Nephron (organoid): ENCODE results near the gene ROPN1L.

ENCODE experiments used
- H3K27ac Mint-ChIP-seq, 3 experiments: 2 replicates each; pipeline ENCODE4 v1.8.0; 2020; ENCODE audit warnings: mixed read lengths in 3 of 3, mild to moderate bottlenecking in 2 of 3, moderate library complexity in 1 of 3
- H3K27me3 Mint-ChIP-seq: 2 replicates; pipeline ENCODE4 v1.8.0; 2021; ENCODE audit warnings: low read depth, mild to moderate bottlenecking, moderate library complexity, mixed read lengths
- H3K36me3 Mint-ChIP-seq: 2 replicates; pipeline ENCODE4 v1.8.0; 2020; ENCODE audit warnings: low read depth, mixed read lengths
- H3K4me1 Mint-ChIP-seq: 2 replicates; pipeline ENCODE4 v1.8.0; 2020; ENCODE audit warnings: mixed read lengths
- H3K4me3 Mint-ChIP-seq, 3 experiments: 2 replicates each; pipeline ENCODE4 v1.8.0; 2020; ENCODE audit warnings: mild to moderate bottlenecking in 3 of 3, mixed read lengths in 3 of 3, moderate library complexity in 2 of 3
- H3K9me3 Mint-ChIP-seq: 2 replicates; pipeline ENCODE4 v1.8.0; 2020; ENCODE audit warnings: mixed read lengths
- TF ChIP-seq, protein P1 (sequence below), 3 experiments: fragments of 200-600 bp; sonication (generic); IDR thresholded peaks; one replicate each; pipeline ENCODE4 v1.5.0; 2021; ENCODE audit warnings: antibody characterized with exemption in 3 of 3; ENCODE audit not compliant: unreplicated experiment in 3 of 3

Gene ROPN1L

DNA sequence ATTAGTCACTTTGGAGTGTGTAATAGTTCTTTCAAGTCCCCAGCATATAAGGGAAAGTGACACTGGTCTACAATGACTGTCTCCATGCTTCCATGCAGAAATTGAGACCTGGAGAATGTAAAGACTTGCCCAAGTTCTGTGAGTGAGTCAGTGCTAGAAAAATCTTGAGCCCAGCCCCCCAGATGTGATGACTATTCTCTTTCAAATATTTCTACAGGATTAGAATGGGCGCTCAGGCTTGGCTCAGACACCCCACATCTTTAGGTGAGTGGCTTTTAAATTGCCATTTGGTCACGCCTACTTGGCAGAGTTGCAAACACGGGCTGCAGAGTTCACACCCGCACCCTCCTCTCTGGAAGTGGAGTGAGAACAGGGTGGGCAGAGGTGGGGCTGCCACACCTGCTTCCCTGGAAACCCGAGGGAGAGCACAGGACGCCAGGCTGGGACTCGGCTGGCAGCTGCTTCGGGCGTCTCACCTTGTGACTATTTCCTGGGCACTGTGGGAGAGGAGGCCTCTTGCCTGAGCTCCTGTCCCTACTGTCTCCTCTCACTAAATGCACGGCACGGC, 37.6 kb downstream of the ROPN1L start:
- Mint-ChIP-seq H3K4me1 (peaks cover 45% of the 10 kb centered on the region), H3K27me3 (peaks cover 13% of the 10 kb centered on the region), H3K4me3 (no peak overlapping the region), H3K27ac (no peak overlapping the region), H3K36me3 (no peaks in the 10 kb centered on the region), H3K9me3 (peaks cover 29% of the 10 kb centered on the region)
- TF ChIP-seq, protein P1, sequence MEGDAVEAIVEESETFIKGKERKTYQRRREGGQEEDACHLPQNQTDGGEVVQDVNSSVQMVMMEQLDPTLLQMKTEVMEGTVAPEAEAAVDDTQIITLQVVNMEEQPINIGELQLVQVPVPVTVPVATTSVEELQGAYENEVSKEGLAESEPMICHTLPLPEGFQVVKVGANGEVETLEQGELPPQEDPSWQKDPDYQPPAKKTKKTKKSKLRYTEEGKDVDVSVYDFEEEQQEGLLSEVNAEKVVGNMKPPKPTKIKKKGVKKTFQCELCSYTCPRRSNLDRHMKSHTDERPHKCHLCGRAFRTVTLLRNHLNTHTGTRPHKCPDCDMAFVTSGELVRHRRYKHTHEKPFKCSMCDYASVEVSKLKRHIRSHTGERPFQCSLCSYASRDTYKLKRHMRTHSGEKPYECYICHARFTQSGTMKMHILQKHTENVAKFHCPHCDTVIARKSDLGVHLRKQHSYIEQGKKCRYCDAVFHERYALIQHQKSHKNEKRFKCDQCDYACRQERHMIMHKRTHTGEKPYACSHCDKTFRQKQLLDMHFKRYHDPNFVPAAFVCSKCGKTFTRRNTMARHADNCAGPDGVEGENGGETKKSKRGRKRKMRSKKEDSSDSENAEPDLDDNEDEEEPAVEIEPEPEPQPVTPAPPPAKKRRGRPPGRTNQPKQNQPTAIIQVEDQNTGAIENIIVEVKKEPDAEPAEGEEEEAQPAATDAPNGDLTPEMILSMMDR (IDR thresholded peaks at IDR 0.05; ENCODE audit: unreplicated experiment in 3 of 3), result no peak

DNA sequence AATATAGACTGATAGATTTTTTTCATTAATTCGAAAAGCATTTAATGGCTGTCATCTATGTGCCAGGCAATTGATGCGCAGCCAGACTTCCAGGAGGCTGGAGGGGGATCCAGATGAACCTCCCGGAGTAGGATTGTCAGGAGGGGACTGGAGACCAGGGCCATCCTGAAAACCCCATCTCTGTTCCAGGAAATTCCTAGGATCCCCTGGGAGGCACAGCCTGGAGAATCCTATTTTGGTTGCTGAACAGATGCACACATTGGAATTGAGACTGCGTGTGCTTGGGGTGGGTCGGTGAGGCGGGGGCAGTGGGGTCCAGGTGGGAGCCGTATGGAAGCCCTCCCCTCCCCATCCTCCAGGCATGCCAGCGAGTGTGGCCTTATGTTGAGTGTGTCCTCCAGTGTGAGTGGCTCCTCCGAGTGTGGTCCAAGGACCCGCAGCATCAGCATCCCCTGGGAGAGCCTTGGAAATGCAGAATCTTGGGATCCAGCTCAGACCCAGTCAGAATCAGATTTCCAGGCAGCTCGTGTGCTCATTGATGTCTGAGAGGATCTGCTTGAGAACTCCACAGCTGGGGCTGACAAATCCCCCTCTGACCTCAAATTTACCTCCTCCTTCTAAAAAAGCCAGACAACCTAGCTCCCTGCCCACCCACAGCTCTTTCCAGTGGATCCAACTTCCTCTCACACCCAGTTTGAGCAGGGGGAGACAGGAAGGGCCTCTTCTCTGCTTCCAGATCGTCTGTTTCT, 38.7 kb downstream of the ROPN1L start:
- Mint-ChIP-seq H3K4me3 (peak overlapping the region in 1 of 3 experiments; percentile 4), H3K27me3 (peaks cover 15% of the 10 kb centered on the region), H3K9me3 (peaks cover 20% of the 10 kb centered on the region)

DNA sequence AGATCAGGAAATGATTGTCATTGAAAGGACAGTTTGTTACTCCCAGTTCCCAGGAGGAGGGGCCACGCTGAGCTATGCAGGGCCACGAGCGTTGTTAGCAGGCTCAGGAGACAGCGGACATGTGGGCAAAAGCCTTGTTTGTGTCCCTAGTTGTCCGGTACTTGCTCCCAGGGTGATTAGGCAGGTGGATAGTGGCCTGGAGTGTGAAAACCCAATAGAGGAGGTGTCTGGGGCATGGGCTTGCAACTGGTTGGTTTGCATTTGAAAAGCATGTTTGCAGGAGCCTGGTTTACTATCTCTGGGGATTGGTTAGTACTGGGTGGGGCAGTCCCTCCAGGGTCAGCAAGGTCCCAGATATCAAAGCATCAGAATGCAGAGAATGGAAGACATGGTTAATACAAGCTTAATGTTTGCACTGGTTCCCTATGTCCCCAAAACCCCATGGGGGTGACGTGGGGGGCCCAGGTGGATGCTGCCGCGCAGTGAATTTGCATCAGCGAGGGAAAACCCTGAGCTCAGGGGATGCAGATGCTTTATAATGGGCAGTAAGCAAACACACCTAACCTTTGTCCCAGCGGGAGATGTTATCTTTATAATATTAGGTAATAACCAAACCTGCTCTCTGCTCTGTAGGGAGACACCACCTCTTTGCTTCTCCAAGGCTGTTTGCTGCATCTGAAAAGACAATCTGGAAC, 39.7 kb downstream of the ROPN1L start:
- H3K9me3 Mint-ChIP-seq, result peaks cover 13% of the 10 kb centered on the region
- H3K27ac Mint-ChIP-seq, result peak overlapping the region in 2 of 3 experiments; percentile 1 to 3
- H3K27me3 Mint-ChIP-seq, result peaks cover 15% of the 10 kb centered on the region
- H3K4me3 Mint-ChIP-seq, result no peak overlapping the region
- H3K36me3 Mint-ChIP-seq, result no peaks in the 10 kb centered on the region
- TF ChIP-seq, protein P1 (IDR thresholded peaks at IDR 0.05; ENCODE audit: unreplicated experiment in 3 of 3), result no peak
- peaks cover 56% of the 10 kb centered on the region for H3K4me1 Mint-ChIP-seq

More for the DNA sequence above, 38.7 kb downstream of the ROPN1L start:
- H3K4me1 Mint-ChIP-seq, result peaks cover 57% of the 10 kb centered on the region
- no peaks in the 10 kb centered on the region for H3K36me3 Mint-ChIP-seq
- peak overlapping the region in 2 of 3 experiments; percentile 1 to 3 for H3K27ac Mint-ChIP-seq
- TF ChIP-seq, protein P1 (IDR thresholded peaks at IDR 0.05; ENCODE audit: unreplicated experiment in 3 of 3), result no peak

DNA sequence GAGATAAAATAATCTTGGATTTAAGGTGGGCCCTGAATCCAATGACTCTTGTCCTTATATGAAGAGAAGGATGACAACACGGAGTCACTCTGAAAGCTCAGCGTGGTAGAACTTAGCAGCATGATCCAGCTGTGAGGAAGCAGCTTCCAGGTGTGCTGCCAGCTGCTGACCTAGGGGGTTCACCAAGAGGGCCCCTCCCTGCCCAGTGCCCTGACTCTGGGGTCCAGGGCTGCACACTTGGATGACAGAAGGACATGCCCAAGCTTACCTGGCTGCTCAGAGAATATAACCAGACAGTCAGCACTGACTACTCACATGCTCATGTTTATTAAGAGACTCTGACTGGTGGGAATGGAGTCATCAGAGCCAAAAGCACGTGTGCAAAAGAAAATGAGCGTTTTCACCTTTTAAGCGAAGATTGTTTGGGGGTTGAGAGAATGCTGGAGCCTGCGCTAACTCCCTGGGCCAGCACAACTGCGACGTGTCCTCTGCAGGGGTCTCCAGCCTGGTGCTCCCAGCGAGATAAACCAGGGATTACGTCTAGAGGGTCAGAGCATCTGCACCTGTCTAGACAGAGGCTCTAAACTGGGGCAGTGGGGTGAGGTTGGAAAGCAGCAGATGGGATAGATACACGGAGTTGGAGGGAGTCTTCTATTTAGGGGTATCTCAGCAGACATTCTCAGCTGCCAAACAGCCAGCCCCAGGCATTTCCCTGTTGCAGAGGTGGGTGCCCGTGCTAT, 41.3 kb downstream of the ROPN1L start:
- no peaks in the 10 kb centered on the region for H3K36me3 Mint-ChIP-seq
- peak overlapping the region in 1 of 3 experiments; percentile 23 for H3K4me3 Mint-ChIP-seq
- peaks cover 10% of the 10 kb centered on the region for H3K27me3 Mint-ChIP-seq
- H3K27ac Mint-ChIP-seq, result no peak overlapping the region
- H3K9me3 Mint-ChIP-seq, result peaks cover 7% of the 10 kb centered on the region
- peaks cover 54% of the 10 kb centered on the region for H3K4me1 Mint-ChIP-seq
- TF ChIP-seq, protein P1 (IDR thresholded peaks at IDR 0.05; ENCODE audit: unreplicated experiment in 3 of 3), result no peak

DNA sequence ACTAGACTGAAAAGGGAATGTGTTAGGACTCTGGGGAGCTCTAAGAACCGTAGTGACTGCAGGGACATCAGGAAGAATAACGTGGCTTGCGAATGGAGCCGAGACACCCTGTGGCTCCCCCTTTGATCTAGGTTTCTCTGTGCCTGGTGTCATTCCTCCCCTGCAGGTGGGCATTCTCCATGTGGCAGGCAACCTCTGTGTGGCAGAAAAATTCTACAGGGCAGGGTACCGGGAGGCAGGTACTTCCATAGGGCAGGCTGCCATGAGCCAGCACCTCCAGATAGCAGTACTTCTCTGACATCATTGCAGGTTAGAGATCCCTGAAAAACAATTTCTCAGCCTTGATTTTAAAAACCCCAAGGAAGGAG, 43.1 kb downstream of the ROPN1L start:
- Mint-ChIP-seq H3K4me3 (no peak overlapping the region), H3K27me3 (peaks cover 16% of the 10 kb centered on the region), H3K27ac (peak overlapping the region in 1 of 3 experiments; percentile 56), H3K4me1 (peaks cover 45% of the 10 kb centered on the region), H3K9me3 (peaks cover 4% of the 10 kb centered on the region), H3K36me3 (no peaks in the 10 kb centered on the region)
- TF ChIP-seq, protein P1 (IDR thresholded peaks at IDR 0.05; ENCODE audit: unreplicated experiment in 3 of 3), result no peak
